Fibroblast of pulmonary artery (primary cell): ENCODE data around the gene HEYL.

Source experiments
- DNase-seq: peaks from one replicate; pipeline ENCODE4 v3.0.0-alpha.2; 2010; ENCODE audit warnings: low read depth
- H3K4me3 ChIP-seq: replicated peaks from 2 replicates; pipeline ENCODE4 v1.5.1; 2011; ENCODE audit warnings: low read depth, mild to moderate bottlenecking, control low read depth, low read length, moderate library complexity
- TF ChIP-seq, protein P1 (sequence below): IDR thresholded peaks from 2 replicates; pipeline ENCODE4 v1.5.1; 2011; ENCODE audit warnings: mild to moderate bottlenecking, control low read depth, low read length, inconsistent platforms; ENCODE audit errors: missing control alignments

Gene HEYL

DNA sequence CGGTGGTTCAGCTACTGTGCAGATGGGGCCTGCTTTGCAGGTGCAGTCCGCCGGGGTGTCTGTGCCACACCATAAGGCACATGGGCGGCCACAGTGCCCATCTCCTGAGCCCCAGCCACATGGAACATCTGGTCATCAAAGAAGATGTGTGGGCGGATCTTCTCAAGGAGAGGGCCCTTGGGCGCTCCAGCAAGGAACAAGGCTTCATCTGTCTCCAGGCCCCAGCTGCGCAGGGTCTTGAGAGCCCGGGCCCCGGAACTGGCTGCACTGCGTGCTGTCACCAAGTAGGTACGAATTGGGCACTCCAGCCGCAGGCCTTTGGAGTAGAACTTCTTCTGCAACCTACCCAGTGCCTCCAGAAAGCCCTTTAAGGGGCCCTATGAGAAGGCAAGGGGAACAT, 19.7 kb upstream of the HEYL start:
- no peak for DNase-seq
- no peak overlapping the region for H3K4me3 ChIP-seq
- TF ChIP-seq, protein P1, sequence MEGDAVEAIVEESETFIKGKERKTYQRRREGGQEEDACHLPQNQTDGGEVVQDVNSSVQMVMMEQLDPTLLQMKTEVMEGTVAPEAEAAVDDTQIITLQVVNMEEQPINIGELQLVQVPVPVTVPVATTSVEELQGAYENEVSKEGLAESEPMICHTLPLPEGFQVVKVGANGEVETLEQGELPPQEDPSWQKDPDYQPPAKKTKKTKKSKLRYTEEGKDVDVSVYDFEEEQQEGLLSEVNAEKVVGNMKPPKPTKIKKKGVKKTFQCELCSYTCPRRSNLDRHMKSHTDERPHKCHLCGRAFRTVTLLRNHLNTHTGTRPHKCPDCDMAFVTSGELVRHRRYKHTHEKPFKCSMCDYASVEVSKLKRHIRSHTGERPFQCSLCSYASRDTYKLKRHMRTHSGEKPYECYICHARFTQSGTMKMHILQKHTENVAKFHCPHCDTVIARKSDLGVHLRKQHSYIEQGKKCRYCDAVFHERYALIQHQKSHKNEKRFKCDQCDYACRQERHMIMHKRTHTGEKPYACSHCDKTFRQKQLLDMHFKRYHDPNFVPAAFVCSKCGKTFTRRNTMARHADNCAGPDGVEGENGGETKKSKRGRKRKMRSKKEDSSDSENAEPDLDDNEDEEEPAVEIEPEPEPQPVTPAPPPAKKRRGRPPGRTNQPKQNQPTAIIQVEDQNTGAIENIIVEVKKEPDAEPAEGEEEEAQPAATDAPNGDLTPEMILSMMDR: no peak

DNA sequence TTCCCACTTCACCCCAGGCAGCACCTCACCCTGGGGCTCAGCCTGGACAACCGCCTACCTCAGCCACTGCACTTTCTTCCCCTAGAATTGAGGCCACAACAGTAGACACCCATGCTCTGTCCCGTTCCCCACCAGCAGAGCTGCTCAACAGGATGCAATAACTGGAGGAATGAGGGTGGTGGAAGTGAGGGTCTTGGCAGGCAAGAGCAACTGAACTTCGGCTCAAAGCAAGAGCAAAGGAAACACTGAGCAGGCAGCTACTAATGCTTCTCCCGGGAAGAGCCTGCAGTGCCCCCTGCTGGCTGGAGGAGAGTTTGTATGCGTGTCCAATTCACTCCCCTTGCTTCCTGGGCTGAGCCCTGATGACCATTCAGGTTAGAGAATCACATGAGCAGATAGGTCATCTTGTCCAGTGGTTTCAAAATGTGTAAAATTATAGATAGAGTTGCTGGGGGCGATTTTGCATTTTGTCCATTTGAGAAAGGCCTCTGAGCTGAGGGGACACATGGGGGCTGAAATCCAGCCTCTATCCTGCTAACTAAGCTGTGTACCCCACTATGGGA, 18.6 kb upstream of the HEYL start:
- TF ChIP-seq, protein P1: peak; percentile 86
- DNase-seq: peak; percentile 81
- H3K4me3 ChIP-seq: no peak overlapping the region

DNA sequence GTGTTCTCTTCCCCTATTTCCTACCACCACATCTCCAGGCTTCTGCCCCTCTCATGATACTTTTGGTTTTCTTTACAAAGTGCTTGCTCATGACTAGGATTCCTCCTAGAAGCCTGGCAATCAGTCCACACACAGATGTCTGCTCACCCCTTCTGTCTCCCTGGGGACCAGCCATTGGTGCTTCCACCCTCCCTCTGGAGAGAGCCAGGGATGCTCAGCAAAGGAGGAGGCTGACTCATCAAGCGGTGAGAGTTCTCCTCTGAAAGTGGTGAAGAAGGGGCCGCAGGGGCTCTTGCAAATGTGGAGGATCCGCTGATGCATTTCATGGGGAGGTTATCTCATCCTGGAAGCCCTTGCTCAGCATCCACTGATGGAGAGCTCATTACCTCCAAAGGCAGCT, 18.0 kb upstream of the HEYL start:
- TF ChIP-seq, protein P1: no peak
- H3K4me3 ChIP-seq: no peak overlapping the region
- DNase-seq: no peak

DNA sequence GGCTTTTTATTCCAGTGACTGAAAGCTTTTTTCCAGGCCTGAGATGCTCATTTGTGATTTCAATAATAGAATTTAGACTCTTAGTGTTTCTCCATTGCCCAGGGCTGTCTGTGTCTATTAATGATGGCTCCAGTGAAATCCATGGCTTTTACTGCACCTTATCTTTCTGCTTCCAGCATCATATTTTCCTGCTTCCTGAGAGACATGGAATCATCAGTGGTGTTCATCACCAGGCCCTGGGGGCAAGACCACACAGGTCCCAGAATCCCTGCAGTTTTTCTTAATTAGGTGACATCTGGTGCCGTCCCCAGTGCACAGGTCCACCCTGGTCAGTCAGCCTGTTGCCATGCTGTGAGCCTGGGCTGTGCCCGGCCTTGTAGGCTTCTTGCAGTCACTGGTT, 16.9 kb upstream of the HEYL start:
- TF ChIP-seq, protein P1: no peak
- DNase-seq: no peak
- H3K4me3 ChIP-seq: no peak overlapping the region

DNA sequence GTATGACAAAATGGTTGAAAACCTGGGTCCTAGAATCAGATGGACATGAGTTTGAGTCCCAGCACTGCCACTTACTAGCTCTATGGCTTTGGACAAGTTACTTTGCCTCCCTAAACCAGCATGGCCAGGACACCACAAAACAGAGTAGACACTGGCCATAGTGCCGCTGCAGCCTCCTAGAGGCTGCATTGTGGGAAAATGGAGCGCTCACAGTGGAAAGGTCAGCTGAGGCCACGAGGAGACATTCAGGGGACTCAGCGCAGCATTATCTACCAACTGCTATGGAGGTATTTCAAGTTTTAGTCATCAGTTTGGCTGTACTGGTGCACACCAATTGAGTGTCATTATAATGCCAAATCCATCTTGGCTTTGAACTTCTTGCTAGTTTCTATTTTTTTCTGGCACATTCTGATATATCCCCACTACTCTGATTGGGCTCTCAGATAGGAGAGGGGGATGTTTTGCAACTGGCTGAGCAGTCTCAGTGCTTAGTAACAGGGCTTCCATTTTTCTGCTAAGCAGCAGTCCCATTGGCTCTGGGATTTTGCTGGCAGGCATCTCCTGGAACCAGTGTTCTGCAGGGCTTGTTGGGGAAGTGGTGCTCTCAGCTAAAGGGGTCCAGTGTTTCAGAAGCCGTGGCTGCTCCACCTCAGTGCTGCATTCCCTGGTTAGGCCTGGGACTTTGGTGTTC, 16.3 kb upstream of the HEYL start:
- H3K4me3 ChIP-seq: no peak overlapping the region
- TF ChIP-seq, protein P1: no peak
- DNase-seq: no peak

DNA sequence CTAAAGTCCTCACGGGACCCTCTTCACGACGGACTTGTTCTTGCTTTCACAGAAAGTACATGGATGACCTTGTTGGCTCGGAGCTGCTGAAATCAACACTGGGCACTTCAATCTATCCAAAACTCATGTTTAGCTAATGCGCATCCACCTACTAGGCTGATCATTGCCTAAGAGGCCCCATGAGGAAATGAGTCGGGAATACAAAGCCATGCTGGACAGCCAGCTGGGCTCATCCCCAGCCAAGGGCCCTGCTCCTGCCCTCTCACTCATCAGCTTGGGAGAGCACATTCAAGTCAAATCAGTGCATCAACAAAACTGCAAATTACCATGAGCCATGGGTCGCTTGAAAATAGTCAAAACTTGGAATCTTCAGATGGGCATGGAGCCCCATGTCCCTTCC, 14.8 kb upstream of the HEYL start:
- DNase-seq: no peak
- no peak overlapping the region for H3K4me3 ChIP-seq
- TF ChIP-seq, protein P1: no peak

DNA sequence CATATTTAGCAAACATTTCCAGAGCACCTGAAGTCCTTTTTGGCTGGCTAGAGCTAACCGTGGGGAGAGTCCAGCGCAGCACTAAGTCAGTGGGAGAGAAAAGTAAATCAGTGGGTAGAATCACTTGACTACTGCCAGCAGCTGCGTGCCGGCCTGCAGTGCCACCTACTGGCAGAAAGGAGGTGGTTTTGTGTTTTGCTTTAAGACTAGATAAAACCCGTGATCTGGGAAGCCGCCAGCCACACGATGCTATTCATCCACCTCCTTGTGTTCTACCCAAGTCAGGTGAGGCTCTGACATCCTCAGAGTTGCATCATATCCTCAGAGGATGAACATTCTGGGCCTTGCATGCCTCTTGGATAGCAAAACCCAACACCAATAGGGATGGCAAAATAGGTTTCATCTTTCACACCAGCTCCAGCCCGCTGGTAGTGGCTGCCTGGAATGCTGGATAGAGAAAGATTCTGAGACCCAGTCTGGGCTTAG, 14.1 kb upstream of the HEYL start:
- TF ChIP-seq, protein P1: peak; percentile 94
- H3K4me3 ChIP-seq: no peak overlapping the region
- DNase-seq: peak; percentile 86
